GM11168 (cell line): Measurements from ENCODE around the gene RLN1.
"Not testable (repeated sequence)": the region's sequence is repeated elsewhere in the genome, so short reads cannot be mapped to it uniquely, and the experiment has no call there.

Source experiments
- in situ Hi-C: fragments of 300-500 bp; cut with MboI; formaldehyde crosslinking; loops from one replicate; pipeline ENCODE4 v1.12.0; 2022; ENCODE audit warnings: low sequenced_read_pairs; ENCODE audit not compliant: unreplicated experiment

Gene RLN1

GRCh38 chr9:5338992-5339981, at the start of gene RLN1:
Gene RLN1, minus strand, starts transcription at chr9:5339876. Its CDS starts 130 bp downstream, at chr9:5339746.
- in situ Hi-C loops: loop anchor here (5.0 kb wide), 1 partner anchor 37 kb away; the partner anchor contains the start of gene RLN2

- in situ Hi-C loops: no loop called here
Measured at GRCh38 chr9:5389109-5389732, 49.5 kb upstream of the RLN1 start.

GRCh38 chr9:5388026-5388819, 48.5 kb upstream of the RLN1 start:
- in situ Hi-C loops: no loop called here

- in situ Hi-C loops: no loop called here
Measured at GRCh38 chr9:5384436-5384835, 44.8 kb upstream of the RLN1 start.

- in situ Hi-C loops: no loop called here
Measured at GRCh38 chr9:5382479-5382878, 42.8 kb upstream of the RLN1 start.

- in situ Hi-C loops: no loop called here
Measured at GRCh38 chr9:5375790-5376477, 36.3 kb upstream of the RLN1 start.

GRCh38 chr9:5375091-5375490, 35.4 kb upstream of the RLN1 start:
- in situ Hi-C loops: no loop called here

GRCh38 chr9:5364294-5365024, 24.8 kb upstream of the RLN1 start:
- in situ Hi-C loops: no loop called here

- in situ Hi-C loops: no loop called here
Measured at GRCh38 chr9:5361326-5362010, 21.8 kb upstream of the RLN1 start.

GRCh38 chr9:5360341-5360740, 20.7 kb upstream of the RLN1 start:
- in situ Hi-C loops: no loop called here

GRCh38 chr9:5357431-5358105, 17.9 kb upstream of the RLN1 start:
- in situ Hi-C loops: no loop called here

GRCh38 chr9:5355817-5356216, 16.1 kb upstream of the RLN1 start:
- in situ Hi-C loops: no loop called here

GRCh38 chr9:5355226-5355625, 15.6 kb upstream of the RLN1 start:
- in situ Hi-C loops: no loop called here

- in situ Hi-C loops: no loop called here
Measured at GRCh38 chr9:5354184-5354583, 14.5 kb upstream of the RLN1 start.

- in situ Hi-C loops: no loop called here
Measured at GRCh38 chr9:5352637-5353248, 13.1 kb upstream of the RLN1 start.

GRCh38 chr9:5336688-5337087, 3.0 kb downstream of the RLN1 start:
- in situ Hi-C loops: loop anchor here (5.0 kb wide), 1 partner anchor 34 kb away; the partner anchor contains the start of gene RLN2

GRCh38 chr9:5331276-5331675, 8.4 kb downstream of the RLN1 start:
- in situ Hi-C loops: not testable (repeated sequence)
